HS-5 (cell line): ENCODE results near the gene NOL6.
"Not testable (repeated sequence)": the region's sequence is repeated elsewhere in the genome, so short reads cannot be mapped to it uniquely, and the experiment has no call there.

Experiments used
- DNase-seq: peaks from one replicate; pipeline ENCODE4 v3.0.0-alpha.2; 2012; ENCODE audit warnings: low read depth

The NOL6 gene

GRCh38 chr9:33473643-33474352 lies at the start of gene NOL6:
Gene NOL6, minus strand, starts transcription at chr9:33473924. Its CDS starts 82 bp downstream, at chr9:33473842.
- peak; percentile 96 for DNase-seq

- DNase-seq = not testable (repeated sequence)
Measured at GRCh38 chr9:33521861-33522260, 48.1 kb upstream of the NOL6 start.

GRCh38 chr9:33517934-33518577 lies 44.3 kb upstream of the NOL6 start:
- peak; percentile 47 for DNase-seq

- DNase-seq = no peak
Measured at GRCh38 chr9:33517373-33517772, 43.6 kb upstream of the NOL6 start.

- not testable (repeated sequence) for DNase-seq
Measured at GRCh38 chr9:33516397-33516796, 42.7 kb upstream of the NOL6 start.

GRCh38 chr9:33515342-33515995 lies 41.7 kb upstream of the NOL6 start:
- not testable (repeated sequence) for DNase-seq

GRCh38 chr9:33512535-33512934 lies 38.8 kb upstream of the NOL6 start:
- not testable (repeated sequence) for DNase-seq

- not testable (repeated sequence) for DNase-seq
Measured at GRCh38 chr9:33511184-33511517, 37.4 kb upstream of the NOL6 start.

- peak; percentile 34 for DNase-seq
Measured at GRCh38 chr9:33510262-33511183, 36.8 kb upstream of the NOL6 start.

- peak; percentile 94 for DNase-seq
Measured at GRCh38 chr9:33506626-33507370, 33.1 kb upstream of the NOL6 start.

- no peak for DNase-seq
Measured at GRCh38 chr9:33498387-33498786, 24.7 kb upstream of the NOL6 start.

GRCh38 chr9:33493819-33494218 lies 20.1 kb upstream of the NOL6 start:
- not testable (repeated sequence) for DNase-seq

- DNase-seq = no peak
Measured at GRCh38 chr9:33489066-33489465, 15.3 kb upstream of the NOL6 start.

- not testable (repeated sequence) for DNase-seq
Measured at GRCh38 chr9:33485312-33485711, 11.6 kb upstream of the NOL6 start.

GRCh38 chr9:33480976-33481375 lies 7.3 kb upstream of the NOL6 start:
- DNase-seq = no peak

GRCh38 chr9:33480106-33480505 lies 6.4 kb upstream of the NOL6 start:
- no peak for DNase-seq

- DNase-seq = no peak
Measured at GRCh38 chr9:33476503-33476902, 2.8 kb upstream of the NOL6 start.

- DNase-seq = no peak
Measured at GRCh38 chr9:33475357-33475756, 1.6 kb upstream of the NOL6 start.

- no peak for DNase-seq
Measured at GRCh38 chr9:33472881-33473615, 676 bp downstream of the NOL6 start.

- no peak for DNase-seq
Measured at GRCh38 chr9:33472171-33472880, 1.4 kb downstream of the NOL6 start.
